Smooth muscle cell (in vitro differentiated cells): ENCODE results near the gene NRF1. TPM values are rescaled to one million over a fixed set of nuclear protein-coding genes. Genes with fewer than 3 reads are reported as not detected.
A peak's percentile ranks its signal among the peaks of the same experiment; 100 is the strongest.

Experiments
- DNase-seq: peaks from one replicate; lab custom pipeline; 2025; ENCODE audit not compliant: unreplicated experiment; lab: John Stamatoyannopoulos, UW
- H2AFZ ChIP-seq: fragments of 200-600 bp; sonication (generic); 2 replicates; pipeline ENCODE4 v1.6.0; 2016; ENCODE audit warnings: antibody characterized with exemption, low read depth, mild to moderate bottlenecking
- H3F3A ChIP-seq: fragments of 200-600 bp; sonication (generic); 2 replicates; pipeline ENCODE4 v1.6.0; 2017; ENCODE audit warnings: antibody characterized with exemption, low read depth
- H3K27ac ChIP-seq: fragments of 200-600 bp; sonication (generic); 2 replicates; pipeline ENCODE4 v1.5.1; 2016; ENCODE audit warnings: low read depth, mild to moderate bottlenecking
- H3K27me3 ChIP-seq: fragments of 200-600 bp; sonication (generic); 2 replicates; pipeline ENCODE4 v1.6.1; 2016; ENCODE audit warnings: low read depth, mild to moderate bottlenecking
- H3K36me3 ChIP-seq: fragments of 200-600 bp; sonication (generic); 2 replicates; pipeline ENCODE4 v1.5.1; 2016; ENCODE audit warnings: low read depth
- H3K4me1 ChIP-seq: fragments of 200-600 bp; sonication (generic); 2 replicates; pipeline ENCODE4 v1.5.1; 2016; ENCODE audit warnings: low read depth
- H3K4me2 ChIP-seq: fragments of 200-600 bp; sonication (generic); 2 replicates; pipeline ENCODE4 v1.6.0; 2016; ENCODE audit warnings: mild to moderate bottlenecking
- H3K4me3 ChIP-seq: fragments of 200-600 bp; sonication (generic); 2 replicates; pipeline ENCODE4 v1.5.1; 2016; ENCODE audit warnings: mild to moderate bottlenecking
- H3K79me2 ChIP-seq: fragments of 200-600 bp; sonication (generic); 2 replicates; pipeline ENCODE4 v1.6.0; 2016; ENCODE audit warnings: low read depth, mild to moderate bottlenecking
- H3K9ac ChIP-seq: fragments of 200-600 bp; sonication (generic); 2 replicates; pipeline ENCODE4 v1.6.0; 2016; ENCODE audit warnings: low read depth
- H3K9me3 ChIP-seq: fragments of 200-600 bp; sonication (generic); replicated peaks from 2 replicates; pipeline ENCODE4 v1.5.1; 2016; ENCODE audit warnings: low read depth
- H4K20me1 ChIP-seq: fragments of 200-600 bp; sonication (generic); 2 replicates; pipeline ENCODE4 v1.6.0; 2016; ENCODE audit warnings: low read depth
- CTCF ChIP-seq: fragments of 200-600 bp; sonication (generic); IDR thresholded peaks from 2 replicates; pipeline ENCODE4 v1.5.1; 2017; ENCODE audit warnings: borderline replicate concordance, mild to moderate bottlenecking, antibody characterized with exemption; ENCODE audit not compliant: insufficient read depth, poor library complexity, severe bottlenecking
- WGBS: methylation state at CpG from one replicate; pipeline ENCODE4 v1.1.7; 2016; ENCODE audit warnings: low lambda C conversion rate; 5-methylcytosine and 5-hydroxymethylcytosine counted together
- polyA plus RNA-seq: library from polyadenylated mRNA; unstranded; fragments of >200 nt; fragmentation: Nextera tagmentation; extraction: Ambion mirVana; gene quantifications from 2 replicates; pipeline ENCODE4 v1.2.1, GENCODE V29; 2016
- total RNA-seq: library from RNA; depleted of rRNA; stranded (reverse); fragments of >200 nt; gene quantifications from 2 replicates; pipeline ENCODE4 v1.2.3, GENCODE V29; 2014

NRF1 gene
- total and polyA plus RNA-seq, 2 experiments from 2014 or later, result 8.9 to 13.4 TPM

DNA sequence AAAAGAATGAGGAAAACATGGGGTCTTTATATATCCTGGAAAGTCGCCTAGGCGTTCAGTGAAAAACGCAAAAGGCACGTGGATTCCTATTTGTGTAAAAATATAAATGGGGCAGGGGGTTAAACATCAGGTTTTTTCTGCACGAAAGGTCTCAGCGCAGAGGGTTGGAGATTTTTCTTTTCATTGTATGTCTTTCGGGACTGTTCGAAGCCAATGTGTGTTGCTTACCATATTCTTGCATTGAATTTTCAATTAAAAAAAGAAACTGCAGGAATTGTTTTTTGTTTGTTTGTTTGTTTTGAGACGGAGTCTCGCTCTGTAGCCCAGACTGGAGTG is 172.0 kb downstream of the NRF1 start:
- TF ChIP-seq CTCF, result no peak
- H3K79me2 ChIP-seq, result no peaks in the 10 kb centered on the region
- peaks cover 38% of the 10 kb centered on the region for H3K4me1 ChIP-seq
- no peaks in the 10 kb centered on the region for H3K36me3 ChIP-seq
- no peaks in the 10 kb centered on the region for H3K9me3 ChIP-seq
- H3F3A ChIP-seq, result no peaks in the 10 kb centered on the region
- peak overlapping the region; percentile 17 for H3K4me2 ChIP-seq
- H3K27me3 ChIP-seq, result peaks cover 100% of the 10 kb centered on the region
- H3K27ac ChIP-seq, result no peak overlapping the region
- H2AFZ ChIP-seq, result no peak overlapping the region
- 22% methylated on average over 10 of the region's 10 CpGs for WGBS
- no peak overlapping the region for H3K4me3 ChIP-seq
- peaks cover 4% of the 10 kb centered on the region for H4K20me1 ChIP-seq
- DNase-seq, result no peak
- no peak overlapping the region for H3K9ac ChIP-seq

DNA sequence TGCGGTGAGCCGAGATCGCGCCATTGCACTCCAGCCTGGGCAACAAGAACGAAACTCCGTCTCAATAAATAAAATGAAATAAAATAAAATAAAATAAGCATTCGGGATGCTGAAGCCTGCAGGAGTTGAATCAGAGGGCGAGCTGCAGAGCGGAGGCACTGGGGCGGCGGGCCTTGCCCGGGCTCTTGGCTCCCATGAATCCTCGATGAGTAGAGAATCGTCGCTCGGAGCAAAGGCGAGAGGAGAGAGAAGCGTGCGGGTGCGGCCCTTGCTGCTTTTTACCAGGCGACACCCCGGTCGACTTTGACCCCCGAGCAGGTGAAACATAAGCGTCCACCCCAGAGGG is 172.9 kb downstream of the NRF1 start:
- DNase-seq, result no peak
- peaks cover 98% of the 10 kb centered on the region for H3K27me3 ChIP-seq
- H3K4me3 ChIP-seq, result no peak overlapping the region
- no peak overlapping the region for H2AFZ ChIP-seq
- no peak overlapping the region for H3K4me2 ChIP-seq
- H3K4me1 ChIP-seq, result peaks cover 30% of the 10 kb centered on the region
- H3F3A ChIP-seq, result no peaks in the 10 kb centered on the region
- H4K20me1 ChIP-seq, result no peaks in the 10 kb centered on the region
- H3K79me2 ChIP-seq, result no peaks in the 10 kb centered on the region
- H3K36me3 ChIP-seq, result no peaks in the 10 kb centered on the region
- no peak overlapping the region for H3K27ac ChIP-seq
- 24% methylated on average over 25 of the region's 25 CpGs for WGBS
- no peak for TF ChIP-seq CTCF
- no peak overlapping the region for H3K9ac ChIP-seq
- H3K9me3 ChIP-seq, result no peaks in the 10 kb centered on the region

- DNase-seq, result no peak
- Histone ChIP-seq H3K27ac (no peak overlapping the region), H3K4me1 (peaks cover 25% of the 10 kb centered on the region), H3K36me3 (no peaks in the 10 kb centered on the region), H3K79me2 (no peaks in the 10 kb centered on the region), H2AFZ (no peak overlapping the region), H3K4me3 (no peak overlapping the region), H4K20me1 (no peaks in the 10 kb centered on the region), H3F3A (no peaks in the 10 kb centered on the region), H3K4me2 (peak overlapping the region; percentile 65), H3K9ac (no peak overlapping the region), H3K27me3 (peaks cover 97% of the 10 kb centered on the region), H3K9me3 (no peaks in the 10 kb centered on the region)
- no peak for TF ChIP-seq CTCF
- WGBS, result 11% methylated on average over 34 of the region's 37 CpGs
These were observed 173.5 kb downstream of the NRF1 start for GRCh38 chr7:129784783-129785684.
